IMR-90 (cell line): Measurements from ENCODE around the gene BTF3L4. TPM values are rescaled to one million over a fixed set of nuclear protein-coding genes. Genes with fewer than 3 reads are reported as not detected.

Experiments
- ATAC-seq: fragments of 200-7000 bp; cut with Tn5 transposase; 2 replicates; pipeline ENCODE4 v1.9.1; 2020; ENCODE audit warnings: low read depth, mild to moderate bottlenecking, moderate library complexity
- BruUV-seq: library from RNA; stranded (reverse); fragments of 400-500 nt; replicated peaks from 2 replicates; lab custom pipeline; 2021; lab: Mats Ljungman, UMichigan
- CTCF ChIA-PET: fragments of 300-600 bp; formaldehyde crosslinking; extraction: SDS; loops from one replicate; lab custom pipeline; 2021; ENCODE audit warnings: antibody characterized with exemption; lab: Yijun Ruan, JAX
- POLR2A ChIA-PET: fragments of 300-600 bp; sonication (Branson Sonifier 250); formaldehyde crosslinking; loops from one replicate; lab custom pipeline; 2022; ENCODE audit warnings: antibody characterized with exemption; ENCODE audit not compliant: unreplicated experiment; lab: Charles Lee
- DNase-seq: peaks from one replicate; pipeline ENCODE4 v3.0.0; 2013
- H2AFZ ChIP-seq: replicated peaks from 2 replicates; pipeline ENCODE3; 2013; ENCODE audit warnings: low read length, mild to moderate bottlenecking; ENCODE audit not compliant: poor library complexity
- H2AK5ac ChIP-seq: 2 replicates; pipeline ENCODE4 v1.6.1; 2013; ENCODE audit warnings: low read depth, low read length, inconsistent platforms
- H2AK9ac ChIP-seq: replicated peaks from 2 replicates; pipeline ENCODE3; 2013; ENCODE audit warnings: mild to moderate bottlenecking, low read depth, low read length, moderate library complexity; ENCODE audit not compliant: poor library complexity
- H2BK120ac ChIP-seq: 2 replicates; pipeline ENCODE4 v1.6.1; 2013; ENCODE audit warnings: low read depth, low read length, inconsistent platforms
- H2BK15ac ChIP-seq: 3 replicates; pipeline ENCODE4 v1.6.1; 2013; ENCODE audit warnings: low read depth, low read length, inconsistent platforms
- H2BK20ac ChIP-seq: 2 replicates; pipeline ENCODE4 v1.6.1; 2013; ENCODE audit warnings: low read depth, mild to moderate bottlenecking, inconsistent platforms, low read length, moderate library complexity
- H2BK5ac ChIP-seq: 2 replicates; pipeline ENCODE4 v1.6.1; 2013; ENCODE audit warnings: mild to moderate bottlenecking, low read depth, low read length, inconsistent platforms; ENCODE audit not compliant: poor library complexity, severe bottlenecking
- H3K14ac ChIP-seq: replicated peaks from 2 replicates; pipeline ENCODE4 v1.6.1; 2013; ENCODE audit warnings: low read depth, low read length, inconsistent platforms
- H3K18ac ChIP-seq: 2 replicates; pipeline ENCODE4 v1.6.1; 2013; ENCODE audit warnings: low read depth, low read length, control low read depth
- H3K23ac ChIP-seq: 2 replicates; pipeline ENCODE4 v1.6.1; 2013; ENCODE audit warnings: low read depth, low read length, inconsistent platforms
- H3K27ac ChIP-seq: 2 replicates; pipeline ENCODE4 v1.5.1; 2013; ENCODE audit warnings: mild to moderate bottlenecking, control low read depth, low read length; ENCODE audit not compliant: insufficient read depth
- H3K27me3 ChIP-seq: 2 replicates; pipeline ENCODE4 v1.6.1; 2013; ENCODE audit warnings: low read length; ENCODE audit not compliant: control insufficient read depth, insufficient read depth
- H3K36me3 ChIP-seq: 2 replicates; pipeline ENCODE4 v1.6.1; 2013; ENCODE audit warnings: low read length, mixed read lengths; ENCODE audit not compliant: control insufficient read depth, insufficient read depth
- H3K4ac ChIP-seq: 2 replicates; pipeline ENCODE4 v1.6.1; 2013; ENCODE audit warnings: low read depth, low read length, inconsistent platforms
- H3K4me1 ChIP-seq: 2 replicates; pipeline ENCODE4 v1.6.1; 2013; ENCODE audit warnings: low read length, mixed read lengths; ENCODE audit not compliant: control insufficient read depth, insufficient read depth
- H3K4me2 ChIP-seq: 2 replicates; pipeline ENCODE4 v1.6.1; 2013; ENCODE audit warnings: low read depth, mild to moderate bottlenecking, control low read depth, low read length, moderate library complexity
- H3K4me3 ChIP-seq: 2 replicates; pipeline ENCODE4 v1.5.1; 2013; ENCODE audit warnings: low read depth, mild to moderate bottlenecking, control low read depth, low read length, moderate library complexity; ENCODE audit not compliant: insufficient read depth
- H3K56ac ChIP-seq: 2 replicates; pipeline ENCODE4 v1.6.1; 2013; ENCODE audit warnings: low read length, inconsistent platforms; ENCODE audit not compliant: insufficient read depth; ENCODE audit errors: extremely low read depth
- H3K79me1 ChIP-seq, 2 experiments: 2 replicates each; pipeline ENCODE4 v1.6.1; 2013; ENCODE audit warnings: low read length in 2 of 2, inconsistent platforms in 1 of 2, low read depth in 1 of 2
- H3K9ac ChIP-seq: 2 replicates; pipeline ENCODE4 v1.6.1; 2013; ENCODE audit warnings: low read depth, low read length, control low read depth
- H3K9me1 ChIP-seq: 2 replicates; pipeline ENCODE4 v1.6.1; 2013; ENCODE audit warnings: low read length, inconsistent platforms; ENCODE audit not compliant: insufficient read depth
- H3K9me3 ChIP-seq: 2 replicates; pipeline ENCODE4 v1.6.1; 2013; ENCODE audit warnings: low read length; ENCODE audit not compliant: control insufficient read depth, insufficient read depth
- H4K20me1 ChIP-seq: 2 replicates; pipeline ENCODE4 v1.6.1; 2013; ENCODE audit warnings: low read length, inconsistent platforms; ENCODE audit not compliant: insufficient read depth
- H4K5ac ChIP-seq: 2 replicates; pipeline ENCODE4 v1.6.1; 2013; ENCODE audit warnings: mild to moderate bottlenecking, low read depth, low read length, control low read depth
- H4K8ac ChIP-seq, 2 experiments: 2 replicates each; pipeline ENCODE4 v1.6.1; 2013; ENCODE audit warnings: low read depth in 2 of 2, low read length in 2 of 2, control low read depth in 1 of 2, inconsistent platforms in 1 of 2
- H4K91ac ChIP-seq: 2 replicates; pipeline ENCODE4 v1.6.1; 2013; ENCODE audit warnings: low read depth, low read length, inconsistent platforms; ENCODE audit not compliant: insufficient read depth
- BHLHE40 ChIP-seq: fragments of 150-350 bp; IDR thresholded peaks from 2 replicates; pipeline ENCODE4 v1.6.1; 2016; ENCODE audit warnings: mild to moderate bottlenecking, low read depth, low read length
- CEBPB ChIP-seq: IDR thresholded peaks from 2 replicates; pipeline ENCODE4 v1.6.1; 2012; ENCODE audit warnings: low read depth, low read length, improper control_type of control experiment
- CHD1 ChIP-seq: IDR thresholded peaks from 2 replicates; pipeline ENCODE4 v1.6.1; 2012; ENCODE audit warnings: low read depth, low read length, improper control_type of control experiment
- MAFK ChIP-seq: IDR thresholded peaks from 2 replicates; pipeline ENCODE4 v1.6.1; 2012; ENCODE audit warnings: low read depth, low read length, improper control_type of control experiment
- MAZ ChIP-seq: IDR thresholded peaks from 2 replicates; pipeline ENCODE4 v1.6.1; 2012; ENCODE audit warnings: low read depth, mild to moderate bottlenecking, low read length, improper control_type of control experiment, moderate library complexity, borderline replicate concordance
- RAD21 ChIP-seq: IDR thresholded peaks from 2 replicates; pipeline ENCODE4 v1.6.1; 2012; ENCODE audit warnings: low read length, improper control_type of control experiment
- RCOR1 ChIP-seq: IDR thresholded peaks from 2 replicates; pipeline ENCODE4 v1.6.1; 2012; ENCODE audit warnings: mild to moderate bottlenecking, low read length, improper control_type of control experiment; ENCODE audit not compliant: insufficient replicate concordance
- RFX5 ChIP-seq: IDR thresholded peaks from 2 replicates; pipeline ENCODE4 v1.8.0; 2012; ENCODE audit warnings: low read depth, mild to moderate bottlenecking, low read length, moderate library complexity
- WGBS, 2 experiments: methylation state at CpG; one replicate each; pipeline versions ENCODE4 v1.1.5 to v1.1.7; 2013; ENCODE audit warnings: missing lambda C conversion rate in 2 of 2; ENCODE audit not compliant: insufficient read length in 1 of 2; ENCODE audit errors: extremely low coverage in 2 of 2; 5-methylcytosine and 5-hydroxymethylcytosine counted together
- dilution Hi-C: fragments of 300-500 bp; cut with HindIII; formaldehyde crosslinking; loops from one replicate; pipeline ENCODE4 v1.14.3; 2018; ENCODE audit warnings: low sequenced_read_pairs; ENCODE audit not compliant: unreplicated experiment
- in situ Hi-C: fragments of 300-500 bp; cut with MboI; formaldehyde crosslinking; loops from 3 replicates; pipeline ENCODE4 v1.14.3; 2019; ENCODE audit warnings: low sequenced_read_pairs, inconsistent platforms, mixed read lengths
- intact Hi-C: fragments of 100-400 bp; cut with micrococcal nuclease; formaldehyde crosslinking; loops from 2 replicates; pipeline ENCODE4 v1.10.0; 2022
- polyA plus RNA-seq, 3 experiments: library from polyadenylated mRNA; depleted of rRNA; stranded (reverse); fragments of >200 nt; gene quantifications; 2 replicates each; pipeline ENCODE4 v1.2.3, GENCODE V29; 2012; ENCODE audit warnings: low replicate concordance in 1 of 3
- total RNA-seq: library from RNA; depleted of rRNA; stranded (reverse); fragments of >200 nt; gene quantifications from 2 replicates; pipeline ENCODE4 v1.2.3, GENCODE V29; 2012
- TF ChIP-seq, protein P1 (sequence below): conservative IDR thresholded peaks from 2 replicates; pipeline ENCODE4 v1.5.1; 2012; ENCODE audit warnings: mild to moderate bottlenecking, low read depth, low read length, improper control_type of control experiment
- TF ChIP-seq, protein P2 (sequence below): fragments of 150-350 bp; IDR thresholded peaks from 2 replicates; pipeline ENCODE4 v1.6.1; 2017; ENCODE audit warnings: mild to moderate bottlenecking, antibody characterized with exemption, low read length, low read depth
- TF ChIP-seq, protein P3 (sequence below): fragments of 150-350 bp; IDR thresholded peaks from 2 replicates; pipeline ENCODE4 v1.6.1; 2016; ENCODE audit warnings: low read depth, mild to moderate bottlenecking, low read length, moderate library complexity, borderline replicate concordance

The BTF3L4 gene
- total and polyA plus RNA-seq, 2 of the 4 experiments (the other 2 are of a cell fraction) = 34.5 to 41.2 TPM

DNA sequence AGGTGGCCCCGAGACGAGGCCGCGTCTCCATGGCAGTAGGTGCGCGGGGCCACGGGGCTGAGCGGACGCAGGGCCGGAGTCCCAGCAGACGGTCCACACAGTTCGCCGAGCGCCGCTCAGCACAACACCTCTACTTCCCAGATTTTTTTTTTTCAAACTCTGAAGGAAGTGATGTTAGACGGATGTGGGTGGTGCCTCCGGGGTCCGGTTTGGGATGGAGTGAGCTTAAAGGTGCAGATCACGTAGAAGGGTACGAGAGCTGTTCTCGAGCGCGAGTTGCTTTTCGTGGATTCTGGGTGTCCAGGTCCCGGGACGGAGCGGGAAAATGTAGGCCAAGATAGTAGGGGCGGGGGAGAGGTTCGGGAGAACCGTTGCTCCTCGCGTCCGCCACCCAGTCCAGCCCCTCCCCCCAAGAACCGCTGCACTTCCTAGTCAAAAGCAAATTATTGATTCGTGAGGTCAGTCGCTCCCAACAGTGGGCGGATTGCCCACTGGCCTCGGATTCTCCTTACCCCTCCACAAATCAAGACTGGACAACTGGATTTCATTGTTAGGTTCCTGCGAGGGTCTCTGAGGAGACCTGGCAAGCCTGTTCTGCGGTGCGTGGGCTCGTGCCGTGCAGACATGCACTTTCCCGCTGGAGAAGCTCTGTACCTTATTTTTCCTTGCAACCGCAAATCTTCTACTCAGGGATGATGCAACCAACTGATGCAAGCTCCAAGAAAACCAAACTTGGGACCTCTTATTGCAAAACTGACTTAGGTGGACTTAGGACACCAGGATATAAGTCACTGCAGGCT lies 829 bp upstream of the BTF3L4 start, which contains the start of gene TXNDC12 (continued):
- TF ChIP-seq RAD21 (no peak), MAFK (no peak)

DNA sequence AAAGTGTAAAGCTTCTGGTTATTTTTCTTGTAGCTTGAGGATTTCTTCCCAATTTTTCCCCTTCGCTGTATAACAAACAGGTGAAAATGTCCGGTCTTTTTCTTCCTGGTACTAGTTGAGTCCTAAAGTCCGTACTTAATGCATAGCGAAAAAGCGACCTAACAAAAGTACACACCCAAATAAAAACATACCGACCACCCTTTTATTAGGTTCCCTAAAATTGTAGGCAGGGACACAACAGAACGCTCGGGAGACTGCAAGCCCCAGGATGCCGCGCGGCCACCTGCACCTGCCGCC lies 281 bp upstream of the BTF3L4 start:
- POLR2A ChIA-PET = no interaction called here
- TF ChIP-seq MAZ = no peak
- no peak for TF ChIP-seq RFX5
- TF ChIP-seq, protein P1, sequence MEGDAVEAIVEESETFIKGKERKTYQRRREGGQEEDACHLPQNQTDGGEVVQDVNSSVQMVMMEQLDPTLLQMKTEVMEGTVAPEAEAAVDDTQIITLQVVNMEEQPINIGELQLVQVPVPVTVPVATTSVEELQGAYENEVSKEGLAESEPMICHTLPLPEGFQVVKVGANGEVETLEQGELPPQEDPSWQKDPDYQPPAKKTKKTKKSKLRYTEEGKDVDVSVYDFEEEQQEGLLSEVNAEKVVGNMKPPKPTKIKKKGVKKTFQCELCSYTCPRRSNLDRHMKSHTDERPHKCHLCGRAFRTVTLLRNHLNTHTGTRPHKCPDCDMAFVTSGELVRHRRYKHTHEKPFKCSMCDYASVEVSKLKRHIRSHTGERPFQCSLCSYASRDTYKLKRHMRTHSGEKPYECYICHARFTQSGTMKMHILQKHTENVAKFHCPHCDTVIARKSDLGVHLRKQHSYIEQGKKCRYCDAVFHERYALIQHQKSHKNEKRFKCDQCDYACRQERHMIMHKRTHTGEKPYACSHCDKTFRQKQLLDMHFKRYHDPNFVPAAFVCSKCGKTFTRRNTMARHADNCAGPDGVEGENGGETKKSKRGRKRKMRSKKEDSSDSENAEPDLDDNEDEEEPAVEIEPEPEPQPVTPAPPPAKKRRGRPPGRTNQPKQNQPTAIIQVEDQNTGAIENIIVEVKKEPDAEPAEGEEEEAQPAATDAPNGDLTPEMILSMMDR = no peak
- TF ChIP-seq RCOR1 = no peak
- TF ChIP-seq BHLHE40 = no peak
- TF ChIP-seq CHD1 = no peak
- TF ChIP-seq, protein P2, sequence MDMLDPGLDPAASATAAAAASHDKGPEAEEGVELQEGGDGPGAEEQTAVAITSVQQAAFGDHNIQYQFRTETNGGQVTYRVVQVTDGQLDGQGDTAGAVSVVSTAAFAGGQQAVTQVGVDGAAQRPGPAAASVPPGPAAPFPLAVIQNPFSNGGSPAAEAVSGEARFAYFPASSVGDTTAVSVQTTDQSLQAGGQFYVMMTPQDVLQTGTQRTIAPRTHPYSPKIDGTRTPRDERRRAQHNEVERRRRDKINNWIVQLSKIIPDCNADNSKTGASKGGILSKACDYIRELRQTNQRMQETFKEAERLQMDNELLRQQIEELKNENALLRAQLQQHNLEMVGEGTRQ = no peak
- TF ChIP-seq, protein P3, sequence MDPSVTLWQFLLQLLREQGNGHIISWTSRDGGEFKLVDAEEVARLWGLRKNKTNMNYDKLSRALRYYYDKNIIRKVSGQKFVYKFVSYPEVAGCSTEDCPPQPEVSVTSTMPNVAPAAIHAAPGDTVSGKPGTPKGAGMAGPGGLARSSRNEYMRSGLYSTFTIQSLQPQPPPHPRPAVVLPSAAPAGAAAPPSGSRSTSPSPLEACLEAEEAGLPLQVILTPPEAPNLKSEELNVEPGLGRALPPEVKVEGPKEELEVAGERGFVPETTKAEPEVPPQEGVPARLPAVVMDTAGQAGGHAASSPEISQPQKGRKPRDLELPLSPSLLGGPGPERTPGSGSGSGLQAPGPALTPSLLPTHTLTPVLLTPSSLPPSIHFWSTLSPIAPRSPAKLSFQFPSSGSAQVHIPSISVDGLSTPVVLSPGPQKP = no peak
- no peak for TF ChIP-seq CEBPB
- no peak for TF ChIP-seq MAFK
- TF ChIP-seq RAD21 = no peak

More for the DNA sequence above, 281 bp upstream of the BTF3L4 start:
- DNase-seq = no peak
- WGBS, 2 experiments = 0% methylated on average over 2 of the region's 12 CpGs; no CpG with 5 or more reads in 1 of the 2 experiments
- H4K8ac ChIP-seq = peak overlapping the region; percentile 82 to 97
- peak overlapping the region; percentile 89 for H3K4me2 ChIP-seq
- H2BK20ac ChIP-seq = no peak overlapping the region
- H2BK15ac ChIP-seq = peak overlapping the region; percentile 37; the same call in 1 of the 3 replicates
- peak overlapping the region; percentile 97; the same call in 1 of the 2 replicates for H3K4ac ChIP-seq
- H3K27me3 ChIP-seq = no peaks in the 10 kb centered on the region
- no peak overlapping the region; the same call in 1 of the 2 replicates for H4K5ac ChIP-seq
- H2AK9ac ChIP-seq = peak overlapping the region; percentile 86
- no peak overlapping the region for H3K18ac ChIP-seq
- peaks cover 4% of the 10 kb centered on the region; the same call in 1 of the 2 replicates for H3K4me1 ChIP-seq
- intact Hi-C loops = loop anchor here (2.0 kb wide), 2 partner anchors 53 to 159 kb away; no protein-coding TSS in a partner anchor
- dilution Hi-C loops = no loop called here
- peaks cover 20% of the 10 kb centered on the region; the same call in 1 of the 2 replicates for H4K20me1 ChIP-seq
- H2AFZ ChIP-seq = peak overlapping the region; percentile 93
- peaks cover 9% of the 10 kb centered on the region for H3K36me3 ChIP-seq
- peak overlapping the region; percentile 97 for H3K23ac ChIP-seq
- in situ Hi-C loops = no loop called here
- peak overlapping the region; percentile 96; the same call in 1 of the 2 replicates for H3K14ac ChIP-seq
- H3K4me3 ChIP-seq = peak overlapping the region; percentile 84
- peaks cover 27 to 66% of the 10 kb centered on the region in 2 experiments for H3K79me1 ChIP-seq
- peak overlapping the region; percentile 31; the same call in 1 of the 2 replicates for H2BK120ac ChIP-seq
- H2BK5ac ChIP-seq = peak overlapping the region; percentile 84
- no TSS peak for BruUV-seq
- no peak overlapping the region for H2AK5ac ChIP-seq
- no peak for ATAC-seq
- peak overlapping the region; percentile 94; the same call in 1 of the 2 replicates for H3K27ac ChIP-seq
- H3K9ac ChIP-seq = peak overlapping the region; percentile 88; the same call in 1 of the 2 replicates
- CTCF ChIA-PET = no interaction called here
- H3K9me3 ChIP-seq = no peaks in the 10 kb centered on the region
- peak overlapping the region; percentile 93; the same call in 1 of the 2 replicates for H4K91ac ChIP-seq
- peak overlapping the region; percentile 98; the same call in 1 of the 2 replicates for H3K56ac ChIP-seq
- H3K9me1 ChIP-seq = no peaks in the 10 kb centered on the region
